GM21825 (cell line): ENCODE results near the gene CTXN3.
"Not testable (repeated sequence)": the region's sequence is repeated elsewhere in the genome, so short reads cannot be mapped to it uniquely, and the experiment has no call there.

Experiments
- ATAC-seq: cut with Tn5 transposase; IDR thresholded peaks from one replicate; pipeline ENCODE4 v1.9.1; 2021; ENCODE audit warnings: mild to moderate bottlenecking, moderate library complexity; ENCODE audit not compliant: unreplicated experiment

The CTXN3 gene

DNA sequence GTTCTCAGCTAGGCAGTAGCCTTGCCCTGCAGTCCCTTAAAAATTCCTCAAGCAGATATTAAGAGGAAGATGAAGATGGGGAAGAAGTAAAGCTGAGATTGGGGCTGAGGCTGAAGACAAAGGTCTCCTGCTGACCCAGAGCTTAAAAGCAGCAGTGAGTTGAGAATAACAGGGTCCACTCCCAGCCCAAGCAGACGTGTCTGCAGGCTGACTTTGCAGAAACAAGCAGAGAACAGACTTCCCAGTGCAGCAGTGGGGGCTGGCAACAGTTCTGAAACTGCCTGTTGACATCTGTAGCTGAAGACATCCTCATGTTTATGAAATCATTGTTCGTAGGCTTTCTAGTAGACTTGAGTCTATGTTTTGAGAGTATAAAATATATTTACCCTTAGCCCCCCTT, 1.1 kb downstream of the CTXN3 start:
- ATAC-seq: no peak

DNA sequence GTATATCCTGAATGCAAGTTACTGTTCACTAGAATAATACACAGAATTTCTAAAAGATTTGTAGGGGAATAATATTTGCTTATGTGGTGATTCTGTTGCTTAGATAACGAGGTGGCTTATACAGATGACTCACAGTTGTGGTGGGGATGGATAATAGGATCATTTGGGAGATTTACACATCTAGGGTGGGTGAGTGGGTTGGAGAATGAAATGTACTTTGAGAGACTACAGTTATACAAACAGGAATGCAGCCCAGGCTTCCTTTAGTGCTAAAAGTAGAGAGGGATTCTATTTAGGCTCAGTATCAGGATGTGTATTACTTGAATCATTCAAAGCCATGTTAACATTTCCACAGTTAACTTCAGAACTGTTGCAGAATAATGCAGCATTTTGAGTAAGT, 1.8 kb downstream of the CTXN3 start:
- ATAC-seq: no peak

DNA sequence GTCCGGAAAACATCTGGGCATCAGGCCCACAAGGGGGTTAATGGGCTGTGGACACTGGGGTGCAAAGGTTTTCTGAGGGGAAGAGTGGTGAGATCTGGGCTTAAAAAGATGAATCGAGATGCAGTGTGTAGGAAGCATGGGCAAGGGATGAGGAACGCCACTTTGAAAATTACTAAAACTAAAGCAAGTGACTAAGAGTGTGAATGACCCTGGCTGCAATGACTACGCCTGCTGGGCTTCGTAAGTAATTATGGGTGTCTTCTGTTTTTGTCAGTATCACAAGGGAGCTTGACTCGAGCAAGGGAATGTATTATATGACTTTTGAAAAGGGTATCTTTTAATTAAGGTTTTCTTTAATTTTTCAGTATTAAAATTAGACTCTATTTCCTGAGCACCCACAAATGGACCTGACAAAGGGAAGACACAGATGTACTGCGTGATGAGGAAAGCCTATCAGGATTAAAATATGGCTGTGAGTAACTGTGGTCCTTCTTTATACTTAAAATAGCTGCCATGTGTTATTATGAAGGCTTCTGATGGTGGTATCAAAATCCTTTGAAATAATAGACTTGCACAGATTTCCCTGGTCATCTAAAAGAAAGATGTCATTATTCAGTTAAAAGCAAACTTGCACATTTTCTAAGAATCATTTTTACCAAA, 4.2 kb downstream of the CTXN3 start:
- no peak for ATAC-seq

DNA sequence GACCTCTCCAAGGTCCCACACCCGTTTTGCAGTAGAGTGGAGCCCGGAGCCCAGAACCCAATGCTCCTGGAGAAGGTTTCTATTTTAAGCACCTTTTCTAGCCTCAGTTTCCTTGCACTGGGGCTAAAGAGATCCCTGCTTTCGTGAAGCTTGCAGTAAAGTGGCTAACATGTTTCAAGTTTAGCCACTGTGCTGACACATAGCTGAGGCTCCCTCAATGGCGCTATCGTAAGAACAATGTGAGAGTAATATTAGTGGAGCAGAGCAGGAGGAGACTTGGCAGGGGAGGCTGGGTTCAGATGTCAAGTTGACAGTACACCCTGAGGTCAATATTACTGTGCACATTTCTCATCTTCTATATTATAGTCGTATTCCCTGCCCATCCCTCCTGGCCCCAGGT, 7.9 kb downstream of the CTXN3 start:
- ATAC-seq: no peak

DNA sequence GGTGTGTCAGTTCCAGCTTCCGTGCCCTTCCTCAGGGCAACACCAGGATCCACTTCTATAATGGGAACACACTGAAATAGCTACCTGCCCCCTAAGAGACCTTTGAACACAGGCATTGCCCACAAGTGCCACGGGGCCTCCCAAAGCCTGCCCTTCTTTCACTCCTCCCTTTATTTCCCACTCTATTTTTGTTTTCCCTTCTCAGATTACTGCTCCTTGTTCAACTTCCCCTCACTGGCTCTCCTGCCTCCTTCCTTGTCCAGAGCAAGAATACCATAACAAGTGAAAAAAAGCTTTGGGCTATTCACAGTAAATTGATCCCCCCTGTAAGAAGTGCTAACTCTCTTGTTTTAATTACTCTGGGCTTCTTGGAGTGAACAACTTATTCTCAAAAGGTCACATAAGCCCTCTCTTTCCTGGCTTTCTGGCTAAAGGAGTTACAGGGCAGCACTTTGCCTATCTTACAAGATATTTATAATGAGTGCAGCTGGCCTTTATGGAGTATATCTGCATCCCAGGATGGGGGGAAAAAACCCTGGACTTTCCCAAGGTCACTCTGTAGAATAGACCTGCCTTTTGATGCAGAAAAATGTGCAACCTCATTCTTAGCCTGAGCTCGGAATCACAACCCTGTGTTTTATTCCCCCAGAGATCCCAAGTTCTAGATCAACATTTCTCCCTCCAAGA, 11.3 kb downstream of the CTXN3 start:
- ATAC-seq: no peak

DNA sequence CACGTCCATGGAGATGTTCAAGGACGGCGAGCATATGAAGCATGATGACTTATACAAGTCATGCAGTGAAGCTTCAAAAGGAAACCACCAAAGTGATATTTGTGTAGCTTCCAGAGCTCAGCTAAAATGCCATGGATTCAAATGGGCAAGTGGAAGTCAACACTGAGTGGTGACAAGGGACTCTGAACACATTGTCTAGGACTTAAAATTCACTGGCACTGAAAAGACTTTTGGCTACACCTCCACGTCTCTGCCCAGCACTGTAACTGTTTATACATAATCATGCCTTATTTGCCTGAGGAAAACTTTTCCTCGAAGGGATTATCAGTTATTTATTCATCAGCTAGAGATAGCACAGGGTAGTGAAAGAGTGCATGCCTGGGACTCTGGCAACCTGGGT, 15.2 kb downstream of the CTXN3 start:
- no peak for ATAC-seq

DNA sequence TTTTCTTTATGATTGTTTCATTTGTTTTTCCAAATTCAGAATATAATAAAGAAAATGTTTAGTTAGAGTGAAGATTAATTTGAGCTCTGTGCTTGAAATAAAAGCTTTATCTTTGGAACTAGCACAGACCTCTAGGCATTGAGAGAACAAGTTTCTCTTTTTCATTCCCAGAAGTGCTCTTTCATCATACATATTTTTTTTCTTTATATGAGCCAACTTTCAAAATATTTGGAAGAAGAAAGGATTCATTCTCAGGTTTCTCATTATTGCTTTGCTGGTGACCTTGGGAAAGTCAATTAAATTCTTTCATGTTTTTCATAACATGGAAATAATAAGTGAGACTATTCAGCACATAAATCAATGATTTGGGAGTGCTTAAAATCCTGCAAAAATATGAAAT, 16.8 kb downstream of the CTXN3 start:
- ATAC-seq: no peak

DNA sequence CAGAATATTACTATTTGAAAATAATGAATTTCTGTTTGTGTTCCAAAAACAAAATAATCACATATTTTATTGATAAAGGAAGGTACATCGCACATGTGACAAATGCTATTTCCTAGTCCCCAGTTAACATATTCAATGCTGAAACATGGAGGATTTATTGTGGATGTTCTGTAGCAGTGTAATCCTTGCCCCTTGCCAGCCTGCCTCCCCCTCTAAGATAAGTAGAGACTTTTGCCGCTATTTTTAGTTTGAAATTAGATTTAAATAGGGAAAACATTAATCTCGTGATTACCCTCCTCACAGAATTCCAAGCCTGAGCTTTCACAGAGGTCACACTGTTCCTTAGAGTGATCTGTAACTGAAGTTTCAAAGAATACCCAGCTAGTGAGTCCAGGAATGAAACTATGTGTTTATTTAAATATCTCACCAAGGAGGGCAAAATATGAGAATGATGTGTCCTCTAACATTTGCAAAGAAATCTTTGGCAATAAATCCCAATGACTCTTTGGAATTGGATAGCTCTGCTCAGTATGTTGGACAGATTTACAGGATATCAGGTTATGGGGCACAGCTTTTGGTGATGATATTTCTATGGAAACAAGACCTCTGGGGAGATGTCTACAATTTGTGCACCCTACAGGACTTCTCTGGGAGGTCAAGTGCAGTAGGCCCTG, 17.3 kb downstream of the CTXN3 start:
- no peak for ATAC-seq

DNA sequence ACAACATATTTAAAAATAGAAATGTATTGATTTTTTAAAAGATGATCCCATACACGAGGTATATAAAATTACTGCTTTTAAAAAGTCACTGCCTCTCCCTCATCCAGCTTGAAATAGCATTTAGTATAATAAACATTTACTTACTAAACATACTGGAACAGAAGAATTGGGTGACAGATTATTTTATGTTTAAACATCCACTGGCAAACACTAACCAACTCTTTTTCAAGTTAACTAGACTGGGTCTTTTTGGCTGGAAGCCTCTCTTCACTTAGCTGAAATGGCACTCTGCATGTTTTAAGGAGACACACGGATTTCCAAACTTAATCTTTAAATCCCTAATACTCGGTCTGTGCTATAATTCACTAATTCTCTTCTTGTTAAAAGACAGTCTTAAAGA, 19.0 kb downstream of the CTXN3 start:
- no peak for ATAC-seq

DNA sequence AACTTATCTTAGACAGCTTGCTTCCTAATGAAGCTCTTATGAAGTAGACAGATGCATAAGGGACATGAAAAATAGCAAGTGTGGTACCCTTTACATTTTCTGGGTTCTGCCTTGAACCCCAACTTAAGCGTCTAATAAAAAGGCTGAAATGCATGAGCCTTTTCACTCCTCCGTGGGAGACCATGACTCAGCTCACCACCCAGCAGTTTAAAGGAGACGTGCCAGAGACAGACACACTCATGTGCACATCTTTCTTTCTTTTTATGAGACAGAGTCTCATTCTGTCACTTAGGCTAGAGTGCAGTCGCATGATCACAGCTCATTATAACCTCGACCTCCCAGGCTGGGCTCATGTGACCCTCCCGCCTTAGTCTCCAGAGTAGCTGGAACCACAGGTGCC, 22.3 kb downstream of the CTXN3 start:
- no peak for ATAC-seq

DNA sequence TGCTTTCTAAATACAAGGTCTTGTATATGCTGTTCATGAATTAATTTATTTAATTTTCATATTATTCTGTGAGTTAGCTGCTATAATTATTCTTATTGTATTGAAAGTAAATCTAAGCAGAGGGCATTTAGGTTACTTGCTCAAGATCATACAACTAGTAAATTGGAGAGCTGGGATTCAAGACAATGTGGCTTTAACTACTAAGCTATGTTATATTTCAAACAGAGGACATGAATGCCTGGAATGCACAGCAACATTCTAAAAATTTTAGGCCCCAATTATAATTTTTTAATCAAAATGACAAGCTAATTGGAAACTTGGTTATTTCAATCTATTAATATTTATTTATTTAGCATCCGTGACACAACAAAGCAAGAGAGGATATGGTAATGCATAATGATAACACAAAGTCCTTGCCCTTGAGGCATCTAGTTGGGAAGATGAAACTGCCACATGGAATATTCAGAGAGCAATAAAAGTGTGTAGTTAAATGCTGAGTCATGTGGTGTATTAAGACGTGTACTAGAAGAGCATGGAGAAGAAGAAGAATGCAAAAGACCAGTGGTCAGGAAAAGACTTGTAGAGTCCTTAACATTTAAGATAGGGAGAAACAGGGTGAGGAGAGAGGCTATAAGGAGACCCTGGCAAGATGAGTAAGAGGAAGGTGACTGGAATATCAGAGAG, 24.4 kb downstream of the CTXN3 start:
- ATAC-seq: no peak

DNA sequence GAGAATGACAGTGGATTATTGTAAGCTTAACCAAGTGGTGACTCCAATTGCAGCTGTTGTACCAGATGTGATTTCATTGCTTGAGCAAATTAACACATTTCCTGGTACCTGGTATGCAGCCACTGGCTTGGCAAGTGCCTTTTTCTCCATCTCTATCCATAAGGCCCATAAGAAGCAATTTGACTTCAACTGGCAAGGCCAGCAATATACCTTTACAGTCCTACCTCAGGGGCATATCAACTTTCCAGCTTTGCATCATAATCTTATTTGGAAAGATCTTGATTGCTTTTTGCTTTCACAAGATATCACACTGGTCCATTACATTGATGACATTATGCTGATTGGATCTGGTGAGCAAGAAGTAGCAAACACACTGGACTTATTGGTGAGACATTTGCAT, 28.1 kb downstream of the CTXN3 start:
- ATAC-seq: not testable (repeated sequence)

DNA sequence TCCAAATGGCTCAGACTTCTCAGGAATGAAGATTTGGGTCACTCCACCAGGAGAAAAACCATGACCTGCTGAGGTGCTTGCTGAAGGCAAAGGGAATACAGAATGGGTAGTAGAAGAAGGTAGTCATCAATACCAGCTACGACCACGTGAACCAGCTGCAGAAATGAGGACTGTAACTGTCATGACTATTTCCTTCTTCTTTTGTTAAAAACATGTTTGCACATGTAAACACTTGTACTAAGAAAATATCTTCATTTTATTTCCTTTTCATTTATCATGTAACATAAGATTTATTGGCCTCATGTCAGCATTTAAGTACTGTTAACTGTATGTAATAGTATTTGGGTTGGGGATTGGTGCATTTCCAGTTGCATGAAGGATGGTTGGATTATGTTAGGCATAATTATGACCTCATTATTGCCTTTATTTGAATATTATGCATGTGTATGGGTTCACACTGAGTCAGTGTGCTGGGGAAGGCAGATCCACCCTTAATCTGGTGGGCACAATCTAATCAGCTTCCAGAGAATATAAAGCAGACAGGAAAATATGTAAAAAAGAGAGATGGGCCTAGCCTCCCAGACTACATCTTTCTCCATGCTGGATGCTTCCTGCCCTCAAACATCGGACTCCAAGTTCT, 30.9 kb downstream of the CTXN3 start:
- not testable (repeated sequence) for ATAC-seq

DNA sequence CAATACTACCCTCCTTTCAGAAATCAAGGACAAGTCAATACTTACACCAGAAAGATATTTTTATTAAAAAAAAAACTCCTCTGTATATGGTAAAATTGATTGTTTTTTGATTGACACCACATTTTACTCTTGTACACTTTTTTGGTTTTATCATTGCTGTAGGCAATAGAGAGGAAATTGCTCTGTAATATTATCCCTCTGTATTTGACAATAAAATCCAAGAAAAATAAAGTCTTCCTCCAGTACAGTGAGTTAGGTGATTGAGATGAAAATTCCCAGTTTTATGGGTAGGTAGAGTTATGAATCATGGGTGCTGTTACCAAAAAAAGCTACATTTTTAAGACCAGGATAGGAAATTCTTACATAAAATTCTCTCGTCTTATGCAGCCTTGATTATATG, 31.7 kb downstream of the CTXN3 start:
- no peak for ATAC-seq

DNA sequence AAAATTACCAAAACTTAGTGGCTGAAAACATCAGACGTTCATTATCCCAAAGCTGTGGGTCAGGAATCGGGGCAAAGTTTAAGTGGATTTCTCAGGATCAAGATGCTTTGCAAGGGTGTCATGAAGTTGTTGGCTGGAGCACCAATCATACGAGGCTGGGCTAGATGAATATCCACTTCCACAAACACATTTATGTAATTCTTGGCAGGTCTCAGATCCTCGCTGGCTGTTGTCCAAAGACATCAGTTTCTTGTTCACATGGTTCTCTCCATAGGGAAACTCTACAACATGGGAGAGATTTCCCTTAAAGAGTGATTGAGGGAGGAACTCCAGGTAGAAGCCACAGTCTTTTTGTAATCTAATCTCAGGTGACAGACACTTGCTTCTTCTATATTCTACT, 34.1 kb downstream of the CTXN3 start:
- ATAC-seq: no peak

DNA sequence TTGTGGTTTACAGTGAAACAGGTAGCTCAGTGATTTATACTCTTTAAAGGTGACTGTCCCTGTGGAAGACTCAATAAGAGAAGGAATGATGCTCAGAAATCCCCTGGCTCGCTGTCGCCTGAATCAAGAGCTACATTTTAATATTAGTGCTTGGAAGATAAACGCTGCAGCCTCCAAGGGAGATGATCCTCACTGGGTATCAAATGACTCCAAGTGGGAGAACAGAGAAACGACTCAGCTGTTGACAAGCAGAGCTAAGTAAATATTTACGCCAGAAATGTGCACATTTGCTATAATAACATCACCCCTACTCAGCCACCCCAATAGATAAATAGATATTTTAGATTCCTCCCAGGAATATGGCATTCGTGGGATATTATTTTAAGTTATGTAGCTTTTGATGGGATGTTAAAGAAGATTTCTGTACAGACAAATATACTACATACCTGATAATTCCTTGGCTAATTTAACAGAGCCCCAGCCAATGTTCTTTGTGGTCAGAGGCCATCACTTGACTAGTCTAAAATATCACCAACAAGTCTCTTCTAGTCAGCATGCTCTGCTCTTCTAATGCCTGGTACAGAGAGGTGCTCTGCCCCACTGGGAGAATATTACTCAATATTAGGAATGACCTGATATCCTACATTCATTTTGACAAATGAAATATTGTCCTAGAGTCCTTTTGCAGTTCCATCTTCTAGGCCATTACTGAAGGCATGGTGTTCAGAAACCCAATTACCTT, 36.0 kb downstream of the CTXN3 start:
- ATAC-seq: no peak

DNA sequence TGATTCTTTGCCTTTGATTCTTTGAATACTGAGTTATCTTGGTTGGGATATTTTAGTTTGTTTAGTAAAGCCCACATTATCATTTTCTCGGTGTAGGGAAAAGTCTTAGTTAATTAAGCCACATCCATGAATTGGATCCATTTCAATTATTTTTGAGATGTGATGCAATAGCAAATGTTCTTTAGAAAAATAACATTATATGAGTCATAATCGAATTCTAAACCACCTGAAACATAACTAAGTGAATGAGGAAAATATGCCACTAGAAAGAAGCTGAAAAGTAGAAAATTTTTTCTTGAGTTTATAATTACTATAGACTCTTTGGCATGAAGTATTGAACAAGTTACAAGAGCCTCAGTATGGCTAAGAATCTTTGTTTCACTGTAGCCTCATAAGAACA, 36.8 kb downstream of the CTXN3 start:
- ATAC-seq: no peak

DNA sequence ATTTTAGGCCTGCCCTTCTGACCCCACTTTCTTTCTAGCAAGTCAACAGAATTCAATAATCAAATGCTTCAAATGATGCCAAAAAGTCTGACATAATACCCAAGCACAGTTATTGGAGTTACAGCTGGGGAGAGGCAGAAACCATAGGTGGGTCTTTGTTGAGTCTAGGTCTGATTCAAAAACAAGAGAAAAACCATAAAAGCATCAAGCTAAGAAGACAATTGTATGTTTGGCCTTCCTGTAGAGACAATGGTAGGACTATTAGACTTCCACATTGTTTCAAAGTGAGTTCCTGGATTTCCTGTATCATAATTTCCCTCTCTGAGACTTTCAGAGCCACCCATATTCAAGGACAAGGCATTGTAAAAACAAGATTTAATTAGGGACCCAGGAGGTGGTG, 37.5 kb downstream of the CTXN3 start:
- no peak for ATAC-seq

DNA sequence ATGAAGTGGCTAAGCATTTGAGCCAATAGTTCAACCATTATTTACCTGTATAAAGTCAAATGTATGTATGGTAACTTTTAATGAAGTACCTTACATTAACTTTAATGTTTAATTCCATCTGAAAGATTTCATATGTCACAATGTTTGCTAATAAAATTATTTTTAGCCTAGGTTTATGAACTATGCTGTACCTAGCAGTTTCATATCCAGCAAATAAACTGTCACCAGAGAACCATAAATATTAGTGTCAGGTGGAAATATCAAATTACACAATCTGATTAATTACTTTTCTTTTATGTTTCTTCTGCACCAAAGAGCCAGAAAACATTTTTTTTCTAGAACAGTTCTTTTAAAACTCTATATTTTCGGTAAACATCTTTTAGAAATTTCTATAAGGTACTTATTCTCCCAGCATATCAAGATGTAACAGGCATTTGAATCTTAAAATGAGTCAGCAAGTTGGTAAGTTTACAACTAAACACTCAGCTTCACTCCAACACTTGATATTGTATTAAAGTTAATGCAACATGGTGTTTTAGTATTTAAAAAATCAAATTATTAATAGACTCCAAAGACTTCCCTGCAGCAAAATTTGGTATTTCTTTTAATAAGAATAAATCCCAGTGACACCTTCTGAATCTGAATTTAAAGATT, 45.8 kb downstream of the CTXN3 start:
- ATAC-seq: no peak

DNA sequence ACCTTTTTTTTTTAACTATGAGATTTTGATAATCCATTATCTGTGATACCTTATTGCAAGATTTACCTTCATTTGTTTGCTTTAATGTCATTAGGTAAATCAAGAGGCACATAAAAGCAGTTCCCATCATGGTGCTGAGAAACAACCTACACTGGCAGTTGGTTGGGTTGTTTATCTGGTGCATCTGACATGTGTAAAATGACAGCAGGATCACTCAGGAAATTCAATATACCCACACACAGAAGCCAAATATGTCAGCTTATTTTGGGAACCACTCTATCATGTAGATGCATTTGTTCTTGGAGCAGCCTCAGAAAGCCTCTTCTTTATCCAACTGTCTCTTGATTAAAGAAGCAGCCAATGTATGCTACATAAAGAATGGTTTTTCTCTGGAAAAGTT, 46.5 kb downstream of the CTXN3 start:
- ATAC-seq: no peak
